Suprapubic skin (tissue), 4 donors: ENCODE measurements around the gene ZDHHC14. TPM values are rescaled to one million over a fixed set of nuclear protein-coding genes. Genes with fewer than 3 reads are reported as not detected.

Experiments used
- DNase-seq, 2 donors: peaks; one replicate each; pipeline ENCODE4 v3.0.0-alpha.2; 2019; ENCODE audit warnings: low spot score in 2 of 2
- H3K27ac ChIP-seq: fragments of 200-600 bp; sonication (generic); one replicate; pipeline ENCODE4 v1.5.1; 2019
- H3K27me3 ChIP-seq: fragments of 200-600 bp; sonication (generic); one replicate; pipeline ENCODE4 v1.5.1; 2019
- H3K36me3 ChIP-seq: fragments of 200-600 bp; sonication (generic); one replicate; pipeline ENCODE4 v1.5.1; 2019
- H3K4me1 ChIP-seq: fragments of 200-600 bp; sonication (generic); one replicate; pipeline ENCODE4 v1.5.1; 2019
- H3K4me3 ChIP-seq: fragments of 200-600 bp; sonication (generic); one replicate; pipeline ENCODE4 v1.5.1; 2019; ENCODE audit warnings: mild to moderate bottlenecking
- H3K9me3 ChIP-seq: fragments of 200-600 bp; sonication (generic); one replicate; pipeline ENCODE4 v1.5.1; 2019
- CTCF ChIP-seq, 2 donors: fragments of 200-600 bp in 1 of 2; fragments of 450-650 bp in 1 of 2; sonication (generic) in 1 of 2; IDR thresholded peaks; one replicate each; pipeline ENCODE4 v1.5.1; 2016 to 2019; ENCODE audit warnings: antibody characterized with exemption in 2 of 2, mild to moderate bottlenecking in 1 of 2, moderate library complexity in 1 of 2
- EP300 ChIP-seq: sonication (generic); formaldehyde crosslinking; IDR thresholded peaks from one replicate; pipeline ENCODE4 v1.6.1; 2017; ENCODE audit warnings: antibody characterized with exemption
- POLR2A ChIP-seq, 2 donors: fragments of 450-650 bp; IDR thresholded peaks; one replicate each; pipeline ENCODE4 v1.6.1; 2017; ENCODE audit warnings: antibody characterized with exemption in 2 of 2, mild to moderate bottlenecking in 2 of 2, moderate library complexity in 2 of 2
- POLR2AphosphoS5 ChIP-seq, 3 donors: sonication (generic); formaldehyde crosslinking; IDR thresholded peaks; one replicate each; pipeline ENCODE4 v1.6.1; 2017; ENCODE audit warnings: antibody characterized with exemption in 3 of 3
- WGBS: methylation state at CpG from one replicate; pipeline ENCODE4 v1.1.5; 2018; 5-methylcytosine and 5-hydroxymethylcytosine counted together
- total RNA-seq, 4 donors: library from RNA; depleted of rRNA; stranded (reverse); fragments of >200 nt; gene quantifications; one replicate each; pipeline ENCODE4 v1.1.0, GENCODE V29; 2016

Gene ZDHHC14
- total RNA-seq, 4 donors from 2014 or later, result 4.3 to 9.9 (median 7.7) TPM

- no peak for TF ChIP-seq POLR2A (IDR thresholded peaks at IDR 0.05)
- TF ChIP-seq CTCF (IDR thresholded peaks at IDR 0.05), result no peak
- TF ChIP-seq POLR2AphosphoS5 (IDR thresholded peaks at IDR 0.05), result no peak
- no peak for TF ChIP-seq EP300
- 96% methylated on average over 16 of the region's 16 CpGs for WGBS
Measured at GRCh38 chr6:157511682-157512381, 130.8 kb downstream of the ZDHHC14 start.

DNA sequence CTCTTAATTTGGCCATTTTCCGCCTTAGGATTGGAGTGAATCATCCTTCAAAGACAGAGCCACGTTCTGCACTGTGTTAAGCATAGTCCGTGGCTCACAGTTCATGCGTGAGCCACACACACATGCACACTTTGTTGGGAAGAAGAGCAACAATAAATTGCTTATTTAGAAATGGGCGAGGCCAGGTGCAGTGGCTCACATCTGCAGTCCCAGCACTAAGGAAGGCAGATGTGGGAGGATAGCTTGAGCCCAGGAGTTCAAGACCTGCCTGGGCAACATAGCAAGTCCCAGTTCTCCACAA, 131.3 kb downstream of the ZDHHC14 start:
- Histone ChIP-seq H3K4me1 (no peaks in the 10 kb centered on the region), H3K9me3 (peaks cover 3% of the 10 kb centered on the region), H3K27me3 (no peaks in the 10 kb centered on the region), H3K27ac (no peak overlapping the region), H3K4me3 (no peak overlapping the region), H3K36me3 (no peaks in the 10 kb centered on the region)
- TF ChIP-seq EP300 (no peak), POLR2AphosphoS5 (IDR thresholded peaks at IDR 0.05) (no peak), CTCF (IDR thresholded peaks at IDR 0.05) (no peak), POLR2A (IDR thresholded peaks at IDR 0.05) (no peak)
- no peak for DNase-seq
- 87% methylated on average over 5 of the region's 5 CpGs for WGBS

More at GRCh38 chr6:157511682-157512381, 130.8 kb downstream of the ZDHHC14 start:
- Histone ChIP-seq H3K36me3 (no peaks in the 10 kb centered on the region), H3K4me3 (no peak overlapping the region), H3K27ac (no peak overlapping the region), H3K9me3 (peaks cover 4% of the 10 kb centered on the region), H3K27me3 (no peaks in the 10 kb centered on the region), H3K4me1 (no peaks in the 10 kb centered on the region)
- no peak for DNase-seq

- WGBS, result 81% methylated on average over 9 of the region's 9 CpGs
- H3K4me1 ChIP-seq, result peaks cover 2% of the 10 kb centered on the region
- no peaks in the 10 kb centered on the region for H3K9me3 ChIP-seq
- no peak for TF ChIP-seq POLR2A (IDR thresholded peaks at IDR 0.05)
- TF ChIP-seq EP300, result no peak
- no peak for TF ChIP-seq POLR2AphosphoS5 (IDR thresholded peaks at IDR 0.05)
- no peak for TF ChIP-seq CTCF (IDR thresholded peaks at IDR 0.05)
- H3K4me3 ChIP-seq, result no peak overlapping the region
- no peaks in the 10 kb centered on the region for H3K36me3 ChIP-seq
- H3K27ac ChIP-seq, result no peak overlapping the region
- H3K27me3 ChIP-seq, result no peaks in the 10 kb centered on the region
- no peak for DNase-seq
Measured at GRCh38 chr6:157513004-157513603, 132.1 kb downstream of the ZDHHC14 start.

DNA sequence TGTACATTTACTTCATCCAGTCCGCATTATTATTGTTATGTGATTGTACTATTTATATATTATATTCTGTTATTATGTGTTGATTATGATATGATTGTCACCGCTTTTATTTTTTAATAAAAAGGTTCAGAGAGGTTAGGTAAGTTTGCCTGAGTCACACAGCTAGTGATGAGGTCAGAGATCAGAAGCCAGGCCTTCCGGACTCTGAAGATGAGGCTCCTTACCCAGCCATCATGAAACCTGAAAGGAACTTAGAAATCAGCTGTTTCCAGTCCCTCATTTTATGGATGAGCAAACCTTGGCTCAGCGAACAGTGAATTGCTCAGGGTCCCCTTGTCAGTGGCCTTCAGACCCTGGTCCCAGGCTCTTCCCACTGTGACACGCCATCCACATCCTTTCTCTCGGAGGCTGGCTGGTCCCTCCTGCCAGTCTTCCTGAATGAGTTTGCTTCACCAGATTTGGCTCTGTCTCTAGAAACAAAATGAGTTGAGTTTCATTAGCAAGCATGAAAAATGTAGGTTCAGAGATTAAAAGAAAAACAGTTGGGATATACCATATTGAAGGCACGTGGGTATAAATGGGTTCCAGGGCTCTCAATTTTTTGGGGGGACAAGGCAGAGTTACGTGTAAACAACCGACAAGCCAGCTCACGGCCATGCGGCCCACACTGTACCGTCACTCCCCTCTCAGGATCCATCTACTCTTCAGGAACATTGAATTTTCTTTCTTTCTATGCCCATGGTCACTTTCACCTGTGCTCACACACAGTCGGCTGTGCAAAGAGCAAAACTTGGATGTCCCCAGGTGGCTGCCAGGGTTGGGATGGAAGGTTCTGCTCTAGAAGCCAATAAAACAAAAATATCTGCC, 132.9 kb downstream of the ZDHHC14 start:
- no peak overlapping the region for H3K27ac ChIP-seq
- 92% methylated on average over 13 of the region's 13 CpGs for WGBS
- H3K4me1 ChIP-seq, result peaks cover 10% of the 10 kb centered on the region
- TF ChIP-seq POLR2AphosphoS5 (IDR thresholded peaks at IDR 0.05) (no peak), EP300 (no peak), POLR2A (IDR thresholded peaks at IDR 0.05) (no peak), CTCF (IDR thresholded peaks at IDR 0.05) (no peak)
- no peaks in the 10 kb centered on the region for H3K9me3 ChIP-seq
- DNase-seq, result no peak
- H3K4me3 ChIP-seq, result no peak overlapping the region
- no peaks in the 10 kb centered on the region for H3K36me3 ChIP-seq
- H3K27me3 ChIP-seq, result no peaks in the 10 kb centered on the region
